CD8-positive, alpha-beta memory T cell (primary cell): Measurements from ENCODE around the gene ZC3H12A. TPM values are rescaled to one million over a fixed set of nuclear protein-coding genes. Genes with fewer than 3 reads are reported as not detected.

ENCODE experiments used
- CTCF ChIA-PET: fragments of 350-600 bp; sonication (Branson Sonifier 250); formaldehyde crosslinking; loops from one replicate; lab custom pipeline; 2021; ENCODE audit warnings: antibody characterized with exemption; lab: Charles Lee
- POLR2A ChIA-PET: fragments of 350-600 bp; sonication (Branson Sonifier 250); formaldehyde crosslinking; loops from one replicate; lab custom pipeline; 2021; ENCODE audit warnings: antibody characterized with exemption; lab: Charles Lee
- DNase-seq, 5 donors: peaks; one replicate each; pipeline versions ENCODE4 v3.0.0 to v3.0.0-alpha.2; 2020 to 2022; ENCODE audit warnings: mixed read lengths in 1 of 5
- H3K27ac ChIP-seq: one replicate; pipeline ENCODE4 v1.7.0; 2013; ENCODE audit warnings: low read depth, mild to moderate bottlenecking, low read length, moderate library complexity
- H3K27me3 ChIP-seq: 2 replicates; pipeline ENCODE4 v1.7.0; 2013; ENCODE audit warnings: low read length, mild to moderate bottlenecking; ENCODE audit not compliant: insufficient read depth, poor library complexity, severe bottlenecking
- H3K36me3 ChIP-seq: 2 replicates; pipeline ENCODE4 v1.7.0; 2013; ENCODE audit warnings: mild to moderate bottlenecking, low read length, moderate library complexity; ENCODE audit not compliant: insufficient read depth
- H3K4me1 ChIP-seq: 2 replicates; pipeline ENCODE4 v1.7.0; 2013; ENCODE audit warnings: mild to moderate bottlenecking, low read length, moderate library complexity; ENCODE audit not compliant: insufficient read depth
- H3K4me3 ChIP-seq: 2 replicates; pipeline ENCODE4 v1.7.0; 2013; ENCODE audit warnings: mild to moderate bottlenecking, low read length
- H3K9me3 ChIP-seq: 2 replicates; pipeline ENCODE4 v1.7.0; 2013; ENCODE audit warnings: mild to moderate bottlenecking, low read length
- H3K27ac Mint-ChIP-seq, 8 donors: one replicate each; pipeline ENCODE4 v1.8.0; 2020 to 2021; ENCODE audit warnings: mixed read lengths in 8 of 8, mild to moderate bottlenecking in 6 of 8, inconsistent platforms in 3 of 8, moderate library complexity in 3 of 8
- H3K27me3 Mint-ChIP-seq, 2 donors: one replicate each; pipeline ENCODE4 v1.8.0; 2020 to 2021; ENCODE audit warnings: mixed read lengths in 2 of 2, mild to moderate bottlenecking in 1 of 2, moderate library complexity in 1 of 2
- H3K36me3 Mint-ChIP-seq, 3 donors: one replicate each; pipeline ENCODE4 v1.8.0; 2020 to 2021; ENCODE audit warnings: mixed read lengths in 3 of 3, inconsistent platforms in 1 of 3, mild to moderate bottlenecking in 1 of 3
- H3K4me1 Mint-ChIP-seq, 3 donors: one replicate each; pipeline ENCODE4 v1.8.0; 2020 to 2021; ENCODE audit warnings: mixed read lengths in 3 of 3, inconsistent platforms in 1 of 3, mild to moderate bottlenecking in 1 of 3
- H3K4me3 Mint-ChIP-seq, 7 donors: one replicate each; pipeline ENCODE4 v1.8.0; 2020 to 2021; ENCODE audit warnings: mixed read lengths in 7 of 7, mild to moderate bottlenecking in 6 of 7, moderate library complexity in 4 of 7, inconsistent platforms in 2 of 7
- H3K9me3 Mint-ChIP-seq, 5 donors: one replicate each; pipeline ENCODE4 v1.8.0; 2020 to 2022; ENCODE audit warnings: mixed read lengths in 5 of 5, mild to moderate bottlenecking in 3 of 5, moderate library complexity in 2 of 5, inconsistent platforms in 1 of 5
- polyA plus RNA-seq: library from polyadenylated mRNA; unstranded; fragments of 300-500 nt; fragmentation: Illumina TruSeq; gene quantifications from one replicate; pipeline ENCODE4 v1.2.3, GENCODE V29; 2021
- total RNA-seq, 2 experiments: library from RNA; stranded (reverse); gene quantifications; one replicate each; pipeline ENCODE4 v1.2.3, GENCODE V29; 2021

ZC3H12A gene
- total and polyA plus RNA-seq, 3 experiments from 2014 or later, result 11.6 to 33.8 (median 32.7) TPM

DNA sequence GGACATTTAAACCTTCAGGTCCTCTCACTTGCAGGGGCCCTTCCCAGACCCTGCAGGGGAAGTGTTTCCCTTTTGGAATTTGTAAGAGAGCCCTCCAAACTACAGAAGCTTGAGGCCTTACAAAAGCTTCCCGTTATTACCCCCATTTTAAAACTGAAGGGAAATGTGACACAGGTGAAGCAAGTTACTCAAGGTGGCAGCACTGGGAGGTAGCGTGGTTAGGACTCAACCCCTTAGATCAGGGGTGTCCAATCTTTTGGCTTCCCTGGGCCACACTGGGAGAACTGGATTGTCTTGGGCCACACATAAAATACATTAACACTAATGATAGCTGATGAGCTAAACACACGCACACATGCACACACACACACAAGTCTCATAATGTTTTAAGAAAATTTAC lies 15.8 kb upstream of the ZC3H12A start:
- Mint-ChIP-seq H3K9me3 (no peaks in the 10 kb centered on the region), H3K36me3 (peaks cover 0 to 24% (median 3%) of the 10 kb centered on the region in 3 donors), H3K4me3 (no peak overlapping the region), H3K27me3 (no peaks in the 10 kb centered on the region), H3K27ac (peak overlapping the region in 2 of 8 donors; percentile 33 to 64), H3K4me1 (peaks cover 6 to 11% (median 9%) of the 10 kb centered on the region in 3 donors)
- POLR2A ChIA-PET, result interaction anchor here (1.0 kb wide), 1 partner anchor 18 kb away, joined by 3 read pairs; no protein-coding TSS in a partner anchor
- Histone ChIP-seq H3K9me3 (no peaks in the 10 kb centered on the region), H3K4me3 (no peak overlapping the region), H3K27ac (no peak overlapping the region), H3K27me3 (no peaks in the 10 kb centered on the region), H3K36me3 (no peaks in the 10 kb centered on the region), H3K4me1 (peaks cover 3% of the 10 kb centered on the region)
- DNase-seq, result no peak
- CTCF ChIA-PET, result interaction anchor here (2.2 to 9.3 kb wide), 4 partner anchors 8 to 56 kb away, joined by 7 to 246 read pairs (median 57); partner anchors contain the start of genes MEAF6 and ZC3H12A

DNA sequence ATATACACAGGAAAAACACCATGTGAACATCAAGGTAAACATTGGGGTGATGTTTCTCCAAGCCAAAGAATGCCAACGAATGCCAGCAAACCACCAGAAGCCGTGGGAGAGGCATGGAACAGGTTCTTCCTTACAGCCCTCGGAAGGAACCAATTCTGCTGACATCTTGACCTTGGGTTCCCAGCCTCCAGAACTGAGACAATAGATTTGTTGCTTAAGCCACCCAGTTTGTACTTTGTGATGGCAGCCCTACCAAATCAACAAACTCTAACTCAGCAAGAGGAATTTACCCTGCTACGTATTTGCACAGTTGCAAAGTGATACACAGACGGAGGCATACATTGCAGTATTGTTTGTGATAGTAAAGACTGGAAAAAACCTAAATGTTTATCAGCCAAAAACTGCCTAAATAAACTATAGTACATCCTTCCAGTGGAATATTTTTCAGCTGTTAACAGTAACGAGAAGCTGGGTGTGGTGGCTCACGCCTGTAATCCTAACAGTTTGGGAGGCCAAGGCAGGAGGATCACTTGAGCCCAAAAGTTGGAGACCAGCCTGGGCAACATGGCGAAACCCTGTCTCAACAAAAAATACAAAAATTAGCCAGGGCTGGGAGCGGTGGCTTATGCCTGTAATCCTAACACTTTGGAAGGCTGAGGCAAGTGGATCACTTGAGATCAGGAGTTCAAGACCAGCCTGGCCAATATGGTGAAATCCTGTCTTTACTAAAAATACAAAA lies 12.5 kb upstream of the ZC3H12A start:
- H3K27ac ChIP-seq, result no peak overlapping the region
- H3K4me1 ChIP-seq, result no peaks in the 10 kb centered on the region
- Mint-ChIP-seq H3K4me1 (peaks cover 0 to 5% (median 3%) of the 10 kb centered on the region in 3 donors), H3K27ac (no peak overlapping the region), H3K27me3 (no peaks in the 10 kb centered on the region), H3K36me3 (peaks cover 0 to 17% (median 0%) of the 10 kb centered on the region in 3 donors), H3K4me3 (no peak overlapping the region), H3K9me3 (no peaks in the 10 kb centered on the region)
- DNase-seq, result no peak
- H3K36me3 ChIP-seq, result no peaks in the 10 kb centered on the region
- no peaks in the 10 kb centered on the region for H3K9me3 ChIP-seq
- no peaks in the 10 kb centered on the region for H3K27me3 ChIP-seq
- ChIA-PET POLR2A (no interaction called here), CTCF (interaction anchor here (4.2 kb wide), 1 partner anchor 25 kb away, joined by 30 read pairs; no protein-coding TSS in a partner anchor)
- no peak overlapping the region for H3K4me3 ChIP-seq

DNA sequence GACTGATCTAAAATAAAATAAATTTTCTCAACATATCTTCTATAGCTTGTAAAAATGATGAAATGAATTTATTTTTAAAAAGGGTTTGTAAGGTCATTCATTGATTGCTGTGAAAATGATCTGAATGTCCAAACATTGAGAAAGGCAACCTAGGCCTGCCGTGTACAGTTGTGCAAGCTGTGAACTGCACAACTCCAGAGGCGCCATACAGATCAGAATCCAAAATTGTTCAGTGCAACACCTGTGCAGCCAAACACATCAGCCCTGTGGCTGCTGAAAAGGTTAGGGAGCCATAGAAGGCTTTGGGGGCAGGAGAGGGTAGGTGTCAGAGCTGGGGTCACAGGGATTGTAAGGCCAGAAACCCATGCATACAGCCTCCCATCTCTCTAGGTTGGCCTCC lies 9.9 kb upstream of the ZC3H12A start:
- Mint-ChIP-seq H3K27me3 (no peaks in the 10 kb centered on the region), H3K36me3 (peaks cover 0 to 20% (median 1%) of the 10 kb centered on the region in 3 donors), H3K4me3 (no peak overlapping the region), H3K9me3 (no peaks in the 10 kb centered on the region), H3K27ac (no peak overlapping the region), H3K4me1 (peaks cover 2 to 7% (median 3%) of the 10 kb centered on the region in 3 donors)
- POLR2A ChIA-PET, result no interaction called here
- H3K36me3 ChIP-seq, result no peaks in the 10 kb centered on the region
- H3K9me3 ChIP-seq, result no peaks in the 10 kb centered on the region
- no peaks in the 10 kb centered on the region for H3K27me3 ChIP-seq
- DNase-seq, result no peak
- H3K4me3 ChIP-seq, result no peak overlapping the region
- H3K27ac ChIP-seq, result no peak overlapping the region
- CTCF ChIA-PET, result interaction anchor here (4.2 kb wide), 1 partner anchor 23 kb away, joined by 30 read pairs; no protein-coding TSS in a partner anchor
- peaks cover under 1% of the 10 kb centered on the region for H3K4me1 ChIP-seq

DNA sequence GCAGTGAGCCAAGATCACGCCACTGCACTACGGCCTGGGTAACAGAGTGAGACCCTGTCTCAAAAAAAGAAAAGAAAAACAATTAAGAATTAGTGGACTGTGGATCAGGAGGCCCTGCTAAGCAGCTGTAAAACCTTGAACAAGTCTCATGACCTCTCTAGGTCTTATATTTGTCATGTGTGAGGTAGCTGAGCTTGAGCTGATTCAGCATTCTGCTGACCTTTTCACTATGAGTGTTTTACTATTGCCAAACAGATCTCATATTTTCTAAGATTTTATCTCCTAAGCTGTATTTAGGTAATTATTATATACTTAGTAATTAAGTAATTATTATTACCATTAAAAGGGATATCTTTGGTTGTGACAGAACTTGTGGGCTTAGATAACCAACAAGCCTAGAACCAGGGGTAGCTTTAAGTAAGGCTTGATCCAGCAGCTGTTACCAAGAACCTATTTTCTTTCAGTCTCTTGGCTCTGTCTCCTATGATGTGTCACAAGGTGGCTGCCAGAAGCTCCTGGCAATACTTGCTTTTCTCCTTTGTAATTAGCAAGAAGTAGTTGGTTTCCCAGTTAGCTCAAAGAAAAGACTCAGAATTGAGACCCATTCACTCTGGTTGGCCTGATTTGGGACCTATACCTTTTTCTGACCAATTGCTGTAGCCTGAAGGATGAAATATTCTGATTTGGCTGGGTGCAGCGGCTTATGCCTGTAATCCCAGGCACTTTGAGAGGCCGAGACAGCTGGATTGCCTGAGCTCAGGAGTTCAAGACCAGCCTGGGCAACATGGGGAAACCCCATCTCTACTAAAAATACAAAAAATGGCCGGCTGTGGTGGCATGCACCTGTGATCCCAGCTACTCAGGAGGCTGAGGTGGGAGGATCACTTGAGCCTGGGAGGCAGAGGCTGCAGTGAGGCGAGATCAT lies 8.5 kb upstream of the ZC3H12A start:
- POLR2A ChIA-PET, result no interaction called here
- Mint-ChIP-seq H3K27ac (peak overlapping the region in 2 of 8 donors; percentile 26 to 96), H3K9me3 (no peaks in the 10 kb centered on the region), H3K36me3 (peaks cover 0 to 17% (median 3%) of the 10 kb centered on the region in 3 donors), H3K4me3 (no peak overlapping the region), H3K27me3 (no peaks in the 10 kb centered on the region), H3K4me1 (peaks cover 9 to 15% (median 11%) of the 10 kb centered on the region in 3 donors)
- Histone ChIP-seq H3K36me3 (no peaks in the 10 kb centered on the region), H3K27me3 (no peaks in the 10 kb centered on the region), H3K27ac (no peak overlapping the region), H3K4me1 (peaks cover 3% of the 10 kb centered on the region), H3K4me3 (no peak overlapping the region), H3K9me3 (no peaks in the 10 kb centered on the region)
- CTCF ChIA-PET, result interaction anchor here (1.1 to 4.2 kb wide), 3 partner anchors 9 to 21 kb away, joined by 3 to 30 read pairs (median 5); partner anchors contain the start of gene ZC3H12A
- DNase-seq, result no peak

DNA sequence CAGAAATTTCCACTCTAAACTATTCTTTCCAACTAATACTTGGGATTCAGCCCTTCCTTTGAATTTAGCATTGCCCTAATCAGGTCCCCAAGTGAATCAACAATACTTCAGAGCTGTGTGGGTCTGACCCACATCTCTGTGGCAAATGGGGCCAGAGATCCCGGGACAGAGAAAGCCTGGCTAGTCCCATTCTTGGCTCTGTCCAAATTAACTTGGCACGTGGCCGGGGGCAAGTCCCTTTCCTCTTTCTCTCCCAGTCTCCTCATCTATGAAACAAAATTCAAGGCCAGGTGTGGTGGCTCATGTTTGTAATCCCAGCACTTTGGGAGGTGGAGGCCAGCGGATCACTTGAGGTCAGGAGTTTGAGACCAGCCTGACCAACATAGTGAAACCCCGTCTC lies 6.3 kb upstream of the ZC3H12A start:
- H3K9me3 ChIP-seq, result no peaks in the 10 kb centered on the region
- H3K4me1 Mint-ChIP-seq, result peaks cover 28 to 33% (median 29%) of the 10 kb centered on the region in 3 donors
- H3K4me1 ChIP-seq, result peaks cover 22% of the 10 kb centered on the region
- peaks cover 0 to 9% (median 3%) of the 10 kb centered on the region in 3 donors for H3K36me3 Mint-ChIP-seq
- no peaks in the 10 kb centered on the region for H3K27me3 Mint-ChIP-seq
- H3K27me3 ChIP-seq, result no peaks in the 10 kb centered on the region
- ChIA-PET CTCF (interaction anchor here (1.5 kb wide), 1 partner anchor 20 kb away, joined by 9 read pairs; no protein-coding TSS in a partner anchor), POLR2A (no interaction called here)
- H3K27ac ChIP-seq, result no peak overlapping the region
- H3K9me3 Mint-ChIP-seq, result no peaks in the 10 kb centered on the region
- H3K4me3 Mint-ChIP-seq, result no peak overlapping the region
- peak overlapping the region in 1 of 8 donors; percentile 81 for H3K27ac Mint-ChIP-seq
- H3K4me3 ChIP-seq, result no peak overlapping the region
- H3K36me3 ChIP-seq, result no peaks in the 10 kb centered on the region
- no peak for DNase-seq

DNA sequence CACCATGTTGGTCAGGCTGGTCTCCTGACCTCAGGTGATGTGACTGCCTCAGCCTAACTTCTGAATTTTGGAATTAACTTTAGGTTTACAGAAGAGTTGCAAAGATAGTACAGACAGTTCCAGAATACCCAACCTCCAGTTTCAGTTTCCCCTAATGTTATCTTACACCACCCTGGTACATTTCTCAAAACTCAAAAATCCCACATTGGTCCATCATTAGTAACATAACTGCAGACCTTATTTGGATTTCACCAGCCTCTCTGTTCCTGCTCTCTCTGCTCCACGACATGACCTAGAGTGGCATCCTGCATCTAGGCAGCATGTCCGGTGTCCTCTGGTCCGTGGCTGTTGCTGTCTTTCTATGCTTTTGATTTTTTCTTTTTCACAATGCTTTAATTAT lies 5.0 kb upstream of the ZC3H12A start:
- H3K36me3 ChIP-seq, result no peaks in the 10 kb centered on the region
- POLR2A ChIA-PET, result no interaction called here
- Mint-ChIP-seq H3K4me1 (peaks cover 36 to 42% (median 39%) of the 10 kb centered on the region in 3 donors), H3K27me3 (peaks cover 0 to 3% of the 10 kb centered on the region in 2 donors), H3K27ac (peak overlapping the region in 7 of 8 donors; percentile 9 to 99 (median 70)), H3K4me3 (no peak overlapping the region), H3K36me3 (peaks cover 0 to 10% (median 3%) of the 10 kb centered on the region in 3 donors), H3K9me3 (no peaks in the 10 kb centered on the region)
- H3K9me3 ChIP-seq, result no peaks in the 10 kb centered on the region
- CTCF ChIA-PET, result interaction anchor here (1.3 to 11.1 kb wide), 2 partner anchors 10 to 13 kb away, joined by 5 to 105 read pairs; no protein-coding TSS in a partner anchor
- no peak overlapping the region for H3K4me3 ChIP-seq
- no peak for DNase-seq
- H3K27ac ChIP-seq, result no peak overlapping the region
- H3K4me1 ChIP-seq, result peaks cover 30% of the 10 kb centered on the region
- no peaks in the 10 kb centered on the region for H3K27me3 ChIP-seq

DNA sequence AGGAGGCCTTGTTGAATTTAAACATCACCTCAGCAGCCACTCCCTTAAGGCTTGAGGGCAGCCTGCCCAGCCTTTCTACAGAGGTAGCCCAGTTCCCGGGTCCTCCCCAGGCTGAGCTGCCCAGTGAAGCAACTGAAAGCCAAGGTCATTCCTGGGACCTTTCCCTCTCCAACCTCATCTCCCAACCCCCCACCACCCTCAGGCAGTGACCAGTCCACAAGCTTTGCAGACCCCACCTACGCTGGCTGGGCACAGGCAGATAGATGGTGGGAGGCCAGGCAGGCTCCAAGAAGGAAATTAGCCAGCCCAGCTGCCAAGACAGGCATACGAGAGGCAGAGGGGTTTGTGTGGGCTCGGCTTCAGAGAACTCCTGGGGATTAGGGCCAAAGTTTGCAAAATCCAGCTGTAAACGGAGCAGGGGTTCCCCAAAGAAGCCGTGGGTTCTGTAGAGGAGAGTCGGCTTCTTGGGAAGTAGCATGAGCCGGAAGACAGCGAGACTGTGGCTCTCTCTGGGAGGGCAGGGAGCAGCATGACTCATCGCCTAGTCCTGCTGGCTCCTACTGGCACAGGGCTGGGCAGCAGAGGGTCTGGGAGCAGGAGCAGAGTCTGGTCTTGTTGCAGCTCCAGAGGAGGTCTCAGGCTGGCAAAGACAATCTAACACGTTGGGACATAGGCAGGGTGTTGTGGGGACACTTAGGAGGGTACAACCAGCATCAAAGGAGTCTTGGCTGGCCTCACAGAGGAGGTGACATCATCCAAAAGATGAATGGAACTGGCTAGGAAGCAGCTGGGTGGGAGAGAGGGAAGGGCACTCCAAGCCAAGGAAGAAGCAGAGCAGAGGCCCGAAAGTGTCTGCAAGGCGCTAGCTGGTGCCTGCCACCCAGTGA lies 2.8 kb upstream of the ZC3H12A start:
- H3K36me3 Mint-ChIP-seq, result peaks cover 3 to 25% (median 5%) of the 10 kb centered on the region in 3 donors
- peak overlapping the region; percentile 9 to 95 (median 65) for H3K4me3 Mint-ChIP-seq
- CTCF ChIA-PET, result interaction anchor here (1.4 to 11.1 kb wide), 4 partner anchors 15 to 43 kb away, joined by 3 to 160 read pairs (median 60); partner anchors contain the start of gene MEAF6
- Histone ChIP-seq H3K36me3 (peaks cover 12% of the 10 kb centered on the region), H3K27me3 (no peaks in the 10 kb centered on the region), H3K4me1 (peaks cover 31% of the 10 kb centered on the region), H3K9me3 (no peaks in the 10 kb centered on the region), H3K4me3 (no peak overlapping the region), H3K27ac (no peak overlapping the region)
- POLR2A ChIA-PET, result no interaction called here
- peak overlapping the region; percentile 84 to 99 (median 94) for H3K27ac Mint-ChIP-seq
- no peaks in the 10 kb centered on the region for H3K9me3 Mint-ChIP-seq
- peaks cover 39 to 42% (median 39%) of the 10 kb centered on the region in 3 donors for H3K4me1 Mint-ChIP-seq
- peak in 1 of 5 donors; percentile 40 for DNase-seq
- H3K27me3 Mint-ChIP-seq, result peaks cover 0 to 3% of the 10 kb centered on the region in 2 donors
